SKM-1 treated with dmso at 0.1 percent for 144 hours (cell line): ENCODE results near the gene SPINDOC.
A peak's percentile ranks its signal among the peaks of the same experiment; 100 is the strongest.
"Not testable (repeated sequence)": the region's sequence is repeated elsewhere in the genome, so short reads cannot be mapped to it uniquely, and the experiment has no call there.

Source experiments
- DNase-seq: peaks from one replicate; lab custom pipeline; 2025; ENCODE audit not compliant: unreplicated experiment; lab: John Stamatoyannopoulos, UW

The SPINDOC gene

GRCh38 chr11:63853476-63853875, 40.2 kb downstream of the SPINDOC start:
- DNase-seq = no peak

- DNase-seq = no peak
Observed at GRCh38 chr11:63854696-63855095, 41.4 kb downstream of the SPINDOC start.

GRCh38 chr11:63855975-63856374, 42.7 kb downstream of the SPINDOC start:
- DNase-seq = no peak

- peak; percentile 87 for DNase-seq
Observed at GRCh38 chr11:63858628-63859550, 45.6 kb downstream of the SPINDOC start.

- peak; percentile 50 for DNase-seq
Observed at GRCh38 chr11:63862923-63863322, 49.7 kb downstream of the SPINDOC start.

- not testable (repeated sequence) for DNase-seq
Observed at GRCh38 chr11:63863620-63864019, 50.4 kb downstream of the SPINDOC start.

GRCh38 chr11:63866211-63866610, 53.0 kb downstream of the SPINDOC start:
- peak; percentile 53 for DNase-seq

GRCh38 chr11:63867511-63867910, 54.3 kb downstream of the SPINDOC start:
- DNase-seq = no peak

GRCh38 chr11:63868399-63869064, 55.3 kb downstream of the SPINDOC start:
- DNase-seq = peak; percentile 59

- DNase-seq = no peak
Observed at GRCh38 chr11:63869171-63869591, 55.9 kb downstream of the SPINDOC start.

- no peak for DNase-seq
Observed at GRCh38 chr11:63869683-63870082, 56.4 kb downstream of the SPINDOC start.

GRCh38 chr11:63870351-63871140, 57.3 kb downstream of the SPINDOC start:
- no peak for DNase-seq

GRCh38 chr11:63871962-63872799, 58.9 kb downstream of the SPINDOC start:
- peak; percentile 100 for DNase-seq

GRCh38 chr11:63872800-63873197, 59.5 kb downstream of the SPINDOC start:
- no peak for DNase-seq

- no peak for DNase-seq
Observed at GRCh38 chr11:63873311-63873710, 60.1 kb downstream of the SPINDOC start.

GRCh38 chr11:63874511-63874910, 61.3 kb downstream of the SPINDOC start:
- no peak for DNase-seq

GRCh38 chr11:63875506-63876065, 62.3 kb downstream of the SPINDOC start:
- DNase-seq = no peak

- DNase-seq = no peak
Observed at GRCh38 chr11:63876616-63877015, 63.4 kb downstream of the SPINDOC start.
